Sigmoid colon (tissue), 3 donors: ENCODE results near the gene ADAMTS2.

Experiments used
- CTCF ChIP-seq, 4 experiments: fragments of 450-650 bp in 3 of 4; fragments of 200-600 bp in 1 of 4; IDR thresholded peaks; one replicate each; pipeline ENCODE4 v1.5.1; 2016 to 2019; ENCODE audit warnings: antibody characterized with exemption in 4 of 4, mild to moderate bottlenecking in 3 of 4, moderate library complexity in 2 of 4
- POLR2A ChIP-seq, 2 donors: fragments of 450-650 bp; IDR thresholded peaks; one replicate each; pipeline ENCODE4 v1.6.1; 2016; ENCODE audit warnings: antibody characterized with exemption in 2 of 2, mild to moderate bottlenecking in 2 of 2, moderate library complexity in 2 of 2

- TF ChIP-seq POLR2A (IDR thresholded peaks at IDR 0.05), result no peak
- TF ChIP-seq CTCF (IDR thresholded peaks at IDR 0.05), result no peak
Observed at GRCh38 chr5:179199246-179199645, 146.0 kb downstream of the ADAMTS2 start.
